Common myeloid progenitor, CD34-positive (primary cell): ENCODE measurements around the gene LSM4. TPM values are rescaled to one million over a fixed set of nuclear protein-coding genes. Genes with fewer than 3 reads are reported as not detected.
"Not testable (repeated sequence)": the region's sequence is repeated elsewhere in the genome, so short reads cannot be mapped to it uniquely, and the experiment has no call there.

Experiments
- CTCF ChIA-PET: fragments of 350-600 bp; sonication (Branson Sonifier 250); formaldehyde crosslinking; loops from one replicate; lab custom pipeline; 2021; ENCODE audit warnings: antibody characterized with exemption; lab: Charles Lee
- POLR2A ChIA-PET: fragments of 350-600 bp; sonication (Branson Sonifier 250); formaldehyde crosslinking; loops from one replicate; lab custom pipeline; 2021; ENCODE audit warnings: antibody characterized with exemption; lab: Charles Lee
- DNase-seq, 3 donors: peaks; one replicate each; pipeline versions ENCODE4 v3.0.0 to v3.0.0-alpha.2; 2013
- H3K27ac ChIP-seq, 2 experiments: 1 replicate in 1 of 2; 2 replicates in 1 of 2; pipeline ENCODE4 v1.7.0; 2013; ENCODE audit warnings: inconsistent platforms in 2 of 2, low read length in 2 of 2, mild to moderate bottlenecking in 2 of 2, low read depth in 1 of 2, moderate library complexity in 1 of 2; ENCODE audit not compliant: severe bottlenecking in 2 of 2, insufficient read depth in 1 of 2, poor library complexity in 1 of 2
- H3K27me3 ChIP-seq, 5 experiments: replicated peaks in 2 of 5; 1 replicate in 3 of 5; 2 replicates in 2 of 5; pipeline versions ENCODE4 v1.6.1 to v1.7.0; 2013; ENCODE audit warnings: low read length in 4 of 5, mild to moderate bottlenecking in 2 of 5, moderate library complexity in 2 of 5, inconsistent platforms in 1 of 5; ENCODE audit not compliant: insufficient read depth in 5 of 5, control insufficient read depth in 4 of 5
- H3K36me3 ChIP-seq, 4 experiments: 1 replicate in 2 of 4; 2 replicates in 2 of 4; pipeline versions ENCODE4 v1.6.1 to v1.7.0; 2013; ENCODE audit warnings: low read length in 3 of 4, control low read depth in 1 of 4, mild to moderate bottlenecking in 1 of 4; ENCODE audit not compliant: control insufficient read depth in 4 of 4, insufficient read depth in 4 of 4
- H3K4me1 ChIP-seq, 4 experiments: 1 replicate in 3 of 4; 2 replicates in 1 of 4; pipeline versions ENCODE4 v1.6.1 to v1.7.1; 2013; ENCODE audit warnings: low read length in 3 of 4, mild to moderate bottlenecking in 3 of 4, control low read depth in 1 of 4, inconsistent platforms in 1 of 4, moderate library complexity in 1 of 4; ENCODE audit not compliant: control insufficient read depth in 4 of 4, insufficient read depth in 4 of 4; ENCODE audit errors: control extremely low read depth in 1 of 4
- H3K4me3 ChIP-seq, 7 experiments: 1 replicate in 4 of 7; 2 replicates in 3 of 7; pipeline versions ENCODE4 v1.5.1 to v1.7.0; 2013; ENCODE audit warnings: mild to moderate bottlenecking in 7 of 7, low read length in 6 of 7, moderate library complexity in 6 of 7, inconsistent platforms in 2 of 7, low read depth in 2 of 7, control low read depth in 1 of 7; ENCODE audit not compliant: insufficient read depth in 4 of 7, control insufficient read depth in 1 of 7; ENCODE audit errors: extremely low read depth in 1 of 7
- H3K9me3 ChIP-seq, 5 experiments: 1 replicate in 4 of 5; 2 replicates in 1 of 5; pipeline versions ENCODE4 v1.6.1 to v1.7.1; 2013; ENCODE audit warnings: low read length in 4 of 5, mild to moderate bottlenecking in 2 of 5, inconsistent platforms in 1 of 5, low read depth in 1 of 5, moderate library complexity in 1 of 5; ENCODE audit not compliant: control insufficient read depth in 4 of 5, insufficient read depth in 2 of 5; ENCODE audit errors: control extremely low read depth in 1 of 5
- WGBS: methylation state at CpG from one replicate; pipeline ENCODE4 v1.1.5; 2013; ENCODE audit not compliant: insufficient coverage; 5-methylcytosine and 5-hydroxymethylcytosine counted together
- polyA plus RNA-seq: library from polyadenylated mRNA; unstranded; fragments of 120-200 nt; gene quantifications from one replicate; pipeline ENCODE4 v1.2.1, GENCODE V29; 2013

The LSM4 gene
- 61.0 TPM for polyA plus RNA-seq

GRCh38 chr19:18322759-18323460 lies at the start of gene LSM4:
Gene LSM4, minus strand, starts transcription at chr19:18323076. Its CDS starts 56 bp downstream, at chr19:18323020.
- ChIA-PET POLR2A (interaction anchor here (0.5 to 10.1 kb wide), 4 partner anchors 18 to 217 kb away, joined by 6 to 217 read pairs (median 17); partner anchors contain the start of gene JUND), CTCF (interaction anchor here (0.9 to 17.7 kb wide), 8 partner anchors 15 to 76 kb away, joined by 3 to 354 read pairs (median 9); partner anchors contain the start of genes IQCN and JUND)
- Histone ChIP-seq H3K36me3 (peaks cover 0 to 4% (median 0%) of the 10 kb centered on the region in 4 experiments), H3K27ac (peak within 1 kb of the TSS; percentile 51 to 89), H3K4me3 (peak within 1 kb of the TSS; percentile 63 to 95 (median 82)), H3K27me3 (no peaks in the 10 kb centered on the region), H3K9me3 (no peaks in the 10 kb centered on the region), H3K4me1 (peaks cover 13 to 62% (median 56%) of the 10 kb centered on the region in 4 experiments)
- peak; percentile 99 for DNase-seq
- 0% methylated on average over 65 of the region's 75 CpGs for WGBS

- Histone ChIP-seq H3K9me3 (no peaks in the 10 kb centered on the region), H3K36me3 (peaks cover 4 to 25% (median 10%) of the 10 kb centered on the region in 4 experiments), H3K27me3 (no peaks in the 10 kb centered on the region), H3K4me3 (no peak overlapping the region), H3K4me1 (peaks cover 5 to 38% (median 33%) of the 10 kb centered on the region in 4 experiments), H3K27ac (no peak overlapping the region)
- POLR2A ChIA-PET = interaction anchor here (1.2 kb wide), 1 partner anchor 49 kb away, joined by 3 read pairs; no protein-coding TSS in a partner anchor
- 94% methylated on average over 7 of the region's 15 CpGs for WGBS
- DNase-seq = no peak
- CTCF ChIA-PET = interaction anchor here (0.7 to 1.6 kb wide), 8 partner anchors 19 to 147 kb away, joined by 3 to 4 read pairs (median 4); partner anchors contain the start of gene LRRC25
Observed at GRCh38 chr19:18368504-18369222, 45.8 kb upstream of the LSM4 start.

DNA sequence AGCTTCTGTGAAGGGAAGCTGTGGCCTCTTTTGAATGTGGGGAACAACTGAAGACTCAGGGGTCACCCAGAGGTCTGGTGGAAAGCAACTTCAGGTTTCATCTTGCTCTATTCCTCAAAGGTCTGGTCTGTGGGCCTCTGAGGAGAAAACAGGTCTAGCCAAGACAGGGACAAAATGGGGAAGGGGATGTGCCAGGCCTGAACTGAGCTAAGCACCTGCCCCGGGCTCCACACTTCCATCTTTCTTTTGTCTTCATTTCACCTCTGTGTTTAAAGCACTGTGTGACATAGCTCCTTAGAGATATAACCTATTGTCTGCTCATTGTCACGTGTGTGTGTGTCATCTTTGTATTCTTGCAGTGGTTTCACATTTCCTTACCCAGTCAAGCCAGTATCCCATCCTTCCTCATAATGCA lies 43.2 kb upstream of the LSM4 start:
- WGBS = 100% methylated on average over 2 of the region's 2 CpGs
- POLR2A ChIA-PET = interaction anchor here (0.5 to 0.8 kb wide), 2 partner anchors 8 to 9 kb away, joined by 3 to 4 read pairs; no protein-coding TSS in a partner anchor

DNA sequence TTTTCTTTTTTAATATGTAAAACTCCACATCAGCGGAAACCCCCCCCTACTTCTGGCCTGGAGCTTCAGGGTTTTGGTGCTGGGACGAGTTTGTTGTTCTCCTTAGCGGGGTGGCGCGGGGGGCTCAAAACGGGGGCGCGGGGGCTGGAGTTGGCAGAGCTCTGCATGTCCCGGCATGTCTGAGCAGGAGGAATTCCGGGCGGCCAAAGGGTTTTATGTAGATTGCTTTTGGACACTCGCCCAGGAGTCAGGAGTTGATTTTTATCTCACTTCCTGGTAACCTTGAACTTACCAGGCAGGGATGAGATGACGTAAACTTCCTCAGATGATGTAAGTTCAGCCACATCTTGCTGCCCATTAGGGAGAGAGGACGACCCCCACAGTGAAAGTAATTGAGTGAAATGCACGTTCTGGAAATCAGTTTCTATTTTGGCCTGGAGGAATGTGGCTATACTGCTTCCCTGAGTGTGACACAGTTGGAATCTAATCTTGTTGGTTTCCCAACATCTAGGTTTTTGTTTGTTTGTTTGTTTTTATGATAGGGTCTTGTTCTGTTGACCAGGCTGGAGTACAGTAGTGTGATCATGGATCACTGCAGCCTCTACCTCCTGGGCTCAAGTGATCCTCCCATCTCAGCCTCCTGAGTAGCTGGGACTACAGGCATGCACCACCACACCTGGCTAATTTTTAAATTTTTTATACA lies 42.1 kb upstream of the LSM4 start:
- under 1% methylated on average over 14 of the region's 15 CpGs for WGBS
- no peaks in the 10 kb centered on the region for H3K9me3 ChIP-seq
- H3K27me3 ChIP-seq = no peaks in the 10 kb centered on the region
- peaks cover 9 to 50% (median 27%) of the 10 kb centered on the region in 4 experiments for H3K36me3 ChIP-seq
- peak overlapping the region in 1 of 2 experiments; percentile 73 for H3K27ac ChIP-seq
- ChIA-PET CTCF (interaction anchor here (0.6 to 2.5 kb wide), 10 partner anchors 9 to 78 kb away, joined by 3 to 16 read pairs (median 3); partner anchors contain the start of gene GDF15), POLR2A (interaction anchor here (0.8 kb wide), 1 partner anchor 9 kb away, joined by 3 read pairs; no protein-coding TSS in a partner anchor)
- peak; percentile 82 to 87 (median 85) for DNase-seq
- peak overlapping the region in 2 of 7 experiments; percentile 20 to 25 for H3K4me3 ChIP-seq
- peaks cover 5 to 29% (median 21%) of the 10 kb centered on the region in 4 experiments for H3K4me1 ChIP-seq

More for the DNA sequence above, 43.2 kb upstream of the LSM4 start:
- peaks cover 5 to 29% (median 21%) of the 10 kb centered on the region in 4 experiments for H3K4me1 ChIP-seq
- CTCF ChIA-PET = interaction anchor here (0.7 to 2.3 kb wide), 6 partner anchors 9 to 44 kb away, joined by 3 to 16 read pairs (median 4); no protein-coding TSS in a partner anchor
- no peaks in the 10 kb centered on the region for H3K9me3 ChIP-seq
- no peaks in the 10 kb centered on the region for H3K27me3 ChIP-seq
- H3K27ac ChIP-seq = no peak overlapping the region
- no peak for DNase-seq
- H3K4me3 ChIP-seq = no peak overlapping the region
- H3K36me3 ChIP-seq = peaks cover 7 to 42% (median 23%) of the 10 kb centered on the region in 4 experiments

DNA sequence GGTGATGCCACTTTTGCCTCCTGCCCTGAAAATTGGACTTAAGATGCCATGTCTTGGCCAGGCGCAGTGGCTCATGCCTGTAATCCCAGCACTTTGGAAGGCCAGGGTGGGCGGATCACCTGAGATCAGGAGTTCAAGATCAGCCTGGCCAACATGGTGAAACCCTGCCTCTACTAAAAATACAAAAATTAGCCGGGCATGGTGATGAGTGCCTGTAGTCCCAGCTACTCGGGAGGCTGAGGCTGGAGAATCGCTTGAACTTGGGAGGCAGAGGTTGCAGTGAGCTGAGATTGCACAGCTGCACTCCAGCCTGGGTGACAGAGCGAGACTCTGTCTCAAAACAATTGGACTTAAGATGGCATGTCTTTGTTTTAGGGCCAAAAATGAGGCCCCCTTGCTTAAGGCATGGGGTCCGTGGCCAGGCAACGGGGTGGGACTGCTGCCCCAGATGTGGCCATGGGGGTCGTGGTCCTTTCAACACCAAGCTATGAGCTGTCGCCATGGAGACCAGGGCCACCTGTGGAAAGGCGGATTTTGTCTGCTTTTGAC lies 41.5 kb upstream of the LSM4 start:
- H3K27me3 ChIP-seq, POLR2A ChIA-PET, H3K9me3 ChIP-seq, DNase-seq: not testable (repeated sequence)
- Histone ChIP-seq H3K4me3 (peak overlapping the region in 2 of 7 experiments; percentile 16 to 20), H3K36me3 (peaks cover 9 to 50% (median 30%) of the 10 kb centered on the region in 4 experiments), H3K27ac (peak overlapping the region in 1 of 2 experiments; percentile 73), H3K4me1 (peaks cover 5 to 29% (median 21%) of the 10 kb centered on the region in 4 experiments)
- 66% methylated on average over 8 of the region's 11 CpGs for WGBS
- CTCF ChIA-PET = interaction anchor here (0.7 to 2.5 kb wide), 5 partner anchors 15 to 79 kb away, joined by 3 to 16 read pairs (median 3); partner anchors contain the start of gene GDF15

DNA sequence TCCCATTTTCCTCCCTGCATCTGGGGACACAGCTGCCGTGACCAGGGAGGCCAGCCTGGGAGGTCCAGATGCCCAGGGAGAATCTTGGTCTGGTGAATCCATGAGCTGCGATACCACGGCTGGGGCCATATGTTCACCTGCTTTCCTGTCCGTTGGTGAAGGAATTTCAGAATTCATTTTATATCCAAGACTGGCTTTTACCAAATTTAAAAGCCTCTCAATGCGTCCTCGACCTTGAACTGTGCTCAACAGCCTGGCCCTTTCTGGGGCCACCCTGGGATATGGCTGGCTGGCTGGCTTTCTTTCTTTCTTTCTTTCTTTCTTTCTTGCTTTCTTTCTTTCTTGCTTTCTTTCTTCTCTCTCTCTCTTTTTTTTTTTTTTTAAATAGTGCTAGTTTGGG lies 40.9 kb upstream of the LSM4 start:
- Histone ChIP-seq H3K36me3 (peaks cover 9 to 53% (median 32%) of the 10 kb centered on the region in 4 experiments), H3K4me3 (no peak overlapping the region), H3K27ac (peak overlapping the region in 1 of 2 experiments; percentile 73), H3K27me3 (no peaks in the 10 kb centered on the region), H3K9me3 (no peaks in the 10 kb centered on the region), H3K4me1 (peaks cover 5 to 29% (median 21%) of the 10 kb centered on the region in 4 experiments)
- POLR2A ChIA-PET = no interaction called here
- CTCF ChIA-PET = interaction anchor here (0.8 to 2.5 kb wide), 7 partner anchors 14 to 47 kb away, joined by 3 to 14 read pairs (median 4); partner anchors contain the start of gene GDF15
- DNase-seq = no peak
- WGBS = 83% methylated on average over 4 of the region's 6 CpGs
